DND-41 (cell line): Measurements from ENCODE around the gene SLC6A18.

Experiments used
- EZH2 ChIP-seq: IDR thresholded peaks from 3 replicates; pipeline ENCODE4 v1.6.1; 2012; ENCODE audit warnings: borderline replicate concordance, low read depth, mild to moderate bottlenecking, moderate library complexity, low read length, inconsistent platforms; ENCODE audit not compliant: severe bottlenecking
- TF ChIP-seq, protein P1 (sequence below): IDR thresholded peaks from 2 replicates; pipeline ENCODE4 v1.5.1; 2012; ENCODE audit warnings: borderline replicate concordance, low read length, moderate library complexity, mild to moderate bottlenecking; ENCODE audit not compliant: poor library complexity, severe bottlenecking; ENCODE audit errors: extremely low read depth

DNA sequence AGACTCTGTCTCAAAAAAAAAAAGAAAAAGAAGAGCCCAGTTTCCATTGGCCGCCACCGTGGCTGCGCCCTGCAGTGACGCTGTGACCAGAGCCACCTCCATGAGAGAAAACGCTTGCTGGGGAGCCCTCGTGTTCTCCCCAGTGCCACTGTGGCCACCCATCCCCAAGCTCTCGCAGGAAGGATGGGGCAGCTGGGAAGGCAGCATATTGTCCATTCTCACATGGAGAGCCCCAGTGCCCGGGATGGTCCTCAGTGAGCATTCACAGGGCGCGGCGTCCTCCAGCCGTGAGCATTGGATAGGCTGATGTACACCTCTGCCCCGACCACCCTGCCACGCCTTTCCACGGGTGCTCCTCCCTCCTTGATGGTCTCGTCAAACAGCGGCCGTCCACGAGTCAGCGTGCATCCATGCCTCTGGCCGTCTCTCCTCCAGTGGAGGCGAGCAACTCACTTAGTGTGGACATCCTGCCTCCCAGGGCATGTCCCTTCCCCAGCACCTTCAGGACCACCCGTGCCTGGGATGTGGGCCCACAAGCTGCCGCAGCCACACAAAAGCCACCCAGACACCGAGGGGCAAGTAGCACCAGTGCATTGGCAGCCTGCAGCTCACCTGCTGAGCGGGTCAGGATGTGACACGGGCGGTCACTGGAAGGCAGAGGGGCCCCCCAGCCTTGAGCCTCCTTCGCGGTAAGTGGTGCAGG, 47.2 kb upstream of the SLC6A18 start:
- TF ChIP-seq, protein P1, sequence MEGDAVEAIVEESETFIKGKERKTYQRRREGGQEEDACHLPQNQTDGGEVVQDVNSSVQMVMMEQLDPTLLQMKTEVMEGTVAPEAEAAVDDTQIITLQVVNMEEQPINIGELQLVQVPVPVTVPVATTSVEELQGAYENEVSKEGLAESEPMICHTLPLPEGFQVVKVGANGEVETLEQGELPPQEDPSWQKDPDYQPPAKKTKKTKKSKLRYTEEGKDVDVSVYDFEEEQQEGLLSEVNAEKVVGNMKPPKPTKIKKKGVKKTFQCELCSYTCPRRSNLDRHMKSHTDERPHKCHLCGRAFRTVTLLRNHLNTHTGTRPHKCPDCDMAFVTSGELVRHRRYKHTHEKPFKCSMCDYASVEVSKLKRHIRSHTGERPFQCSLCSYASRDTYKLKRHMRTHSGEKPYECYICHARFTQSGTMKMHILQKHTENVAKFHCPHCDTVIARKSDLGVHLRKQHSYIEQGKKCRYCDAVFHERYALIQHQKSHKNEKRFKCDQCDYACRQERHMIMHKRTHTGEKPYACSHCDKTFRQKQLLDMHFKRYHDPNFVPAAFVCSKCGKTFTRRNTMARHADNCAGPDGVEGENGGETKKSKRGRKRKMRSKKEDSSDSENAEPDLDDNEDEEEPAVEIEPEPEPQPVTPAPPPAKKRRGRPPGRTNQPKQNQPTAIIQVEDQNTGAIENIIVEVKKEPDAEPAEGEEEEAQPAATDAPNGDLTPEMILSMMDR, result no peak
- no peak for TF ChIP-seq EZH2
